GM13977 (cell line): Measurements from ENCODE around the gene MBTPS2.

Experiments used
- DNase-seq: peaks from one replicate; pipeline ENCODE4 v3.0.0; 2012; ENCODE audit warnings: low spot score
- in situ Hi-C: fragments of 300-500 bp; cut with MboI; formaldehyde crosslinking; loops from one replicate; pipeline ENCODE4 v1.12.0; 2022; ENCODE audit warnings: low sequenced_read_pairs, low pct_unique_long_range_greater_than_20kb, mixed read lengths, inconsistent platforms; ENCODE audit not compliant: unreplicated experiment
- TF ChIP-seq, protein P1 (sequence below): IDR thresholded peaks from 2 replicates; pipeline ENCODE4 v1.5.1; 2012; ENCODE audit warnings: mild to moderate bottlenecking, control low read depth; ENCODE audit not compliant: insufficient read depth; ENCODE audit errors: extremely low read depth, missing control alignments

MBTPS2 gene

GRCh38 chrX:21905953-21906352 is 66.5 kb downstream of the MBTPS2 start:
- TF ChIP-seq, protein P1, sequence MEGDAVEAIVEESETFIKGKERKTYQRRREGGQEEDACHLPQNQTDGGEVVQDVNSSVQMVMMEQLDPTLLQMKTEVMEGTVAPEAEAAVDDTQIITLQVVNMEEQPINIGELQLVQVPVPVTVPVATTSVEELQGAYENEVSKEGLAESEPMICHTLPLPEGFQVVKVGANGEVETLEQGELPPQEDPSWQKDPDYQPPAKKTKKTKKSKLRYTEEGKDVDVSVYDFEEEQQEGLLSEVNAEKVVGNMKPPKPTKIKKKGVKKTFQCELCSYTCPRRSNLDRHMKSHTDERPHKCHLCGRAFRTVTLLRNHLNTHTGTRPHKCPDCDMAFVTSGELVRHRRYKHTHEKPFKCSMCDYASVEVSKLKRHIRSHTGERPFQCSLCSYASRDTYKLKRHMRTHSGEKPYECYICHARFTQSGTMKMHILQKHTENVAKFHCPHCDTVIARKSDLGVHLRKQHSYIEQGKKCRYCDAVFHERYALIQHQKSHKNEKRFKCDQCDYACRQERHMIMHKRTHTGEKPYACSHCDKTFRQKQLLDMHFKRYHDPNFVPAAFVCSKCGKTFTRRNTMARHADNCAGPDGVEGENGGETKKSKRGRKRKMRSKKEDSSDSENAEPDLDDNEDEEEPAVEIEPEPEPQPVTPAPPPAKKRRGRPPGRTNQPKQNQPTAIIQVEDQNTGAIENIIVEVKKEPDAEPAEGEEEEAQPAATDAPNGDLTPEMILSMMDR = no peak
- DNase-seq = no peak
- in situ Hi-C loops = no loop called here

GRCh38 chrX:21907260-21907659 is 67.8 kb downstream of the MBTPS2 start:
- in situ Hi-C loops = no loop called here
- TF ChIP-seq, protein P1 = no peak
- no peak for DNase-seq

DNA sequence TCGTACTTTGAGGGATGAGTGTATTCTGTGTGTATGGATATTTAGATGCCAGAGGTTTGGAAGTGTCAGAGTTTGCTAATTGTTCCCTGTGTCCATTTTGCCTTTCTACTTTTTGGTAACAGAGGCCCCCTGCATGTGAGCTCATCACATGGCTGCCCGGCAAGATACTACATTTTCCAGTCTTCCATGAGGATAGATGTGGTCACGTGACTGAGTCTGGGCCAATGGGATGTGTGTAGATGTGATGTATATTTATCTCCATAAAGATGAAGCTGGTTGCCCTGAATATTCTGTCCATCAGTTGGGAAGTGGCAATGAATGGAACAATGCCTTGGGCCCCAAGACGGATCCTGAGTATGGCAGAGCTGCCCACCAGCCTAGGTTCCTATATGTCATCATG is 72.1 kb downstream of the MBTPS2 start:
- DNase-seq = no peak
- in situ Hi-C loops = no loop called here
- TF ChIP-seq, protein P1 = no peak

- DNase-seq = no peak
- in situ Hi-C loops = no loop called here
- TF ChIP-seq, protein P1 = no peak
Measured at GRCh38 chrX:21912220-21912619, 72.8 kb downstream of the MBTPS2 start.

DNA sequence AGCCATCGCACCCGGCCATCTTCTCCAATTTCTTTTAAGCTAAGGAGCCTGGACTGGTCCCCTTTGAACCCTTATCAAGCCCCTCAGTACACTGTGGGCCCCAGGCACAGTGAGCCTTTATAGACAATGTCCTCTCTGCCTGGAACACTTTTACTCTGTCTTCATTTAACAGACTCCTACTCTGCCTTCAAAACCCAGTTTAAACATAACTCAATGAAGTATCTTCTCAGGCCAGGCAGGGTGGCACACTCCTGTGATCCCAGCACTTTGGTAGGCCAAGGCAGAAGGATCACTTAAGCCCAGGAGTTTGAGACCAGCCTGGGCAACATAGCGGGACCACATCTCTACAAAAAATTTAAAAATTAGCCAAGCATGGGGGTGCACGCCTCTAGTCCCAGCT is 73.6 kb downstream of the MBTPS2 start:
- in situ Hi-C loops = no loop called here
- DNase-seq = no peak
- TF ChIP-seq, protein P1 = no peak

DNA sequence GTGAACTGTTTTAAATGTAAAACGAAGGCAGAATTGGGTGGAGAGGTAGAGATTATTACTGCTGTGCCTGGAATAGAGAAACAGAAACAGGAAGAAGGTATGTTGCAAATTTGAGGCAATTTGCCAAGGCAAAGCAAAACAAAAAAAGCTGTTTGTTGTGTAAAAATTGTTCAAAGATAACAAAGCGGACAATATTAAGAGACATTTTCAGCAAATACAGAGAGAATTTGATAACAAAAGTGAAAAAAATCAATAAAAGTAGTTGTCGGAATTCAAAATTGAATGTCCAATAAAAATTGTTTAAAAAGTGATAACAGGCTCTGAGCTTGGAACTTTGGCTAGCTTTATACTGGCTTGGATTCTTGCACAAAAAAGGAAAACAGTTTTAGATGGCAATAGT is 86.7 kb downstream of the MBTPS2 start:
- no peak for DNase-seq

More for the DNA sequence above, 86.7 kb downstream of the MBTPS2 start:
- in situ Hi-C loops = no loop called here
- TF ChIP-seq, protein P1 = no peak
